Large intestine (tissue), 3 donors: Measurements from ENCODE around the gene TRPV6. TPM values are rescaled to one million over a fixed set of nuclear protein-coding genes. Genes with fewer than 3 reads are reported as not detected.
A peak's percentile ranks its signal among the peaks of the same experiment; 100 is the strongest.

Experiments
- DNase-seq, 2 donors: peaks; one replicate each; pipeline versions ENCODE4 v3.0.0 to v3.0.0-alpha.2; 2013
- H3K27ac ChIP-seq: one replicate; pipeline ENCODE4 v1.5.1; 2013; ENCODE audit warnings: low read length
- H3K27me3 ChIP-seq: 2 replicates; pipeline ENCODE4 v1.6.1; 2013; ENCODE audit warnings: low read length; ENCODE audit not compliant: control insufficient read depth, insufficient read depth
- H3K36me3 ChIP-seq: 2 replicates; pipeline ENCODE4 v1.6.1; 2013; ENCODE audit warnings: low read length; ENCODE audit not compliant: control insufficient read depth, insufficient read depth
- H3K4me1 ChIP-seq: one replicate; pipeline ENCODE4 v1.6.1; 2013; ENCODE audit warnings: low read length; ENCODE audit not compliant: control insufficient read depth, insufficient read depth
- H3K4me3 ChIP-seq: one replicate; pipeline ENCODE4 v1.5.1; 2013; ENCODE audit warnings: low read length
- H3K9me3 ChIP-seq: one replicate; pipeline ENCODE4 v1.6.1; 2013; ENCODE audit warnings: mild to moderate bottlenecking, low read depth, low read length, moderate library complexity; ENCODE audit not compliant: control insufficient read depth
- WGBS: methylation state at CpG from one replicate; pipeline ENCODE4 v1.1.5; 2013; ENCODE audit warnings: low lambda C conversion rate; ENCODE audit not compliant: insufficient coverage; 5-methylcytosine and 5-hydroxymethylcytosine counted together
- polyA plus RNA-seq: library from polyadenylated mRNA; unstranded; fragments of 120-200 nt; gene quantifications from one replicate; pipeline ENCODE4 v1.2.1, GENCODE V29; 2013

The TRPV6 gene
- polyA plus RNA-seq, 1 donor: 2.2 TPM

DNA sequence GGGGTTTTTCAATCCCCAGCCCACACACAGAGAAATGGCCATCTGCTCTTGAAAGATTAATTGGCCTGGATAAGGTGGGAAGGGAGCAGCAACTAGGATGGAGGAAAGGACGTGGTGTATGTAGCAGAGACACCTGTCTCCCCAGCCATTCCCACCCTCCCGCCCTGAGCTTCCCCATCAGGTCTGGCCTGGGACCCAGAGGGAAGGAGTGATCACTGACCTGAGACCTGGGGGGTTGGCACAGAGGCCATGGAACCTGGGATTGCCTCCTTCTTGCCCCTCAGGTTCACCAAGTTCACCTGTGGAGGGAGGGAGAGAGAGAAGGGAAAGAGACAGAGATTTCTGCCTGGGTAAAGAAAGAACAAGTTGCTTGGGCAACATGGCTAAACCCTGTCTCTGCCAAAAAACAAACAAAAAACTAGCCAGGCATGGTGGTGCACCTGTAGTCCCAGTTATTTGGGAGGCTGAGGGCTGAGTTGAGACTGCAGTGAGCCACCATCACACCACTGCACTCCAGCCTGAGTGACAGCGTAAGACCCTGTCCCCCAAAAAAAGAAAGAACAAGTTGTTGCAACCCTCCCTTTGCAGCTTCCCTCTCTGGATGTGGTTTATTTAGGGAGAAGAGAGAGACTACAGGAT, 11.3 kb upstream of the TRPV6 start:
- WGBS: no CpG with 5 or more reads among the region's 3 CpGs
- Histone ChIP-seq H3K4me3 (no peak overlapping the region), H3K27me3 (no peaks in the 10 kb centered on the region), H3K36me3 (no peaks in the 10 kb centered on the region), H3K9me3 (no peaks in the 10 kb centered on the region), H3K27ac (no peak overlapping the region), H3K4me1 (peaks cover 27% of the 10 kb centered on the region)
- no peak for DNase-seq

DNA sequence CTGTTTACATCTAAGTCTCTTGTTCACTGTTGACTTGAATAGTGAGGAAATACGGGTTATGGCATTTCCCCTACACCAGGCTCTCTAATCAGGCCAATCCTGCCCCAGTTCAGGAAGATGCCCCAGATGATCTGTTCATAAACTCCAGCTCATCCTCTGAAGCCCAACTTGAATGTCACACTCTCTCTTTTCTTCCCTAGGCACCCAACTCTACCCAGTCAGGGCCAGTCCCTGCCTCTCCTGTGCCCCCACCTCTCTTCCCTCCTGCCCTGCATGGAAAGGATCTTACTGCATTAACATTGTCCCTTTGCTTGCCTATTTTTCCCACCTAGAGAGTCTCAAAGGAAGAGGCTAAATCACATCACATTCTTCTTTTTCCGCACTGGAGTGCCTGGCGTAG, 10.6 kb upstream of the TRPV6 start:
- no peaks in the 10 kb centered on the region for H3K36me3 ChIP-seq
- H3K27ac ChIP-seq: no peak overlapping the region
- no peaks in the 10 kb centered on the region for H3K9me3 ChIP-seq
- no CpG with 5 or more reads among the region's 3 CpGs for WGBS
- peaks cover 27% of the 10 kb centered on the region for H3K4me1 ChIP-seq
- no peak overlapping the region for H3K4me3 ChIP-seq
- DNase-seq: no peak
- no peaks in the 10 kb centered on the region for H3K27me3 ChIP-seq

DNA sequence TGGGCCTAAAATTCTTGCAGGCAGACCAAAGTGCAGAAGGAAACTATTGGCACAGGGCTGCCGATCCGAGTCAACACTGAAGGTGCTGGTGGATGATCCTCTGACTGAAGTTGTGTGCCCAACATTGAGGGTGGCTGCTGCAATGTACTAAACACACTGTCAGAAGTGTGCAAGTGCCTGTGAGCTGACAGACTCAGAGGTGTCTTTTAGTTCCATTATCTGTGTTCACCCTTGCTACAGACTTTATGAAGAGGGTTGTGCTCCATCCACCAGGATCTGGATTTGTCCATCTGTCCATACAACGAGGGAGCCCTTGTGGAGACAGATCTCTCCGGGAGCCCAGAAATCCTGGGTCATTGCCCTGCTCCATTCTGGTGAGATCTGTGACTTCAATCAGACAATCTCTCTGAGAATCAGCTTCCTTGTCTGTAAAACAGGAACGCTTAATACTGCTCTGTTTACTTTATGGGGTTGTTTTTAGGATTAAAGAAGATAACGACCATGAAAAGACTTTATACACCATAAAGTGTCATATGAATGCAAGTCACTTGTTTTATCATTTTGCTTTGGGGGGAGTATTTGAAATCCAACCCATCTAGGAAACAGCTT, 9.5 kb upstream of the TRPV6 start:
- WGBS: 14% methylated on average over 1 of the region's 6 CpGs
- H3K27me3 ChIP-seq: no peaks in the 10 kb centered on the region
- no peak overlapping the region for H3K27ac ChIP-seq
- H3K9me3 ChIP-seq: no peaks in the 10 kb centered on the region
- no peak overlapping the region for H3K4me3 ChIP-seq
- H3K4me1 ChIP-seq: peaks cover 29% of the 10 kb centered on the region
- H3K36me3 ChIP-seq: no peaks in the 10 kb centered on the region
- DNase-seq: peak in 1 of 2 donors; percentile 38

DNA sequence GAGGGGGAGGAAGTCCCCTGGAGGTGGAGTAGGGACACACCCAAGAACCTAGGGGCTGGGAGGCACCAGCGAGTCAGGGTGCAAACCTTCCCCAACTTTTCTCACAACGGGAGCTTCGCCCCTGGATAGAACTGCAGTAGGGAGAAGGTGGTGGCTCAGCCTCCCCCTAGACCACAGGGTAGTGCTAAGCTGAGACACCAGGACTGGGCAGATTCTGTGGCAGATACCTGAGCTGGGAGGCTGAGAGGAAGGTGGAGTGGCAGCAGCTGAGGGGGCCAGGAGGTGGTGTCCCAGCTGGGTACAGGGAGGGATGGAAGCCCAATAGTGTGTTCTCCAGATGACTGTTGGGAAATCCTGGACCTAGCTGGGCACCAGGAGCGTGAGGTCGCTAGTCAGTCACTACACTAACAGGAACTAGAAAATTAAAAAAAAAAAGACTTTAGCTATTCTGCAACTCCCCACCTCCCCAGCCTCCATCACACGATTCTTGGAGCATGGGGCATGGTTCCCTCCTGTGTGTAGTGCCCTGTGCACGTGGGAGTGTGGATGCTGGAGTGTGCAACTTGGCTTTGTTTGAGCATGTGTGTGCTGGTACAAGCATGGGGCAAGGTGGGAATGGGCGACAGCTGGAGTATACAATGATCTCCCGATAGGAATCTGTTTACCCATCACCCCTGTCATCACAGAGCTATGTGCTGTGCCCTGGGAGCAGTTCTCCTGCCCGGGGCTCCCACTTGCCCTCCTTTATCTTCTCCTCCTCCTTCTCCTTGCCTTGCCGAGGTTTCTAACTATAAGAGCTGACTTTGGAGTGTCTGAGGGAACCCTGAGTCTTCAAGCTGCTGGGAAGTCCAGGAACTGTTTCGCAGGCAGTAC, 8.8 kb upstream of the TRPV6 start:
- WGBS: no CpG with 5 or more reads among the region's 12 CpGs
- no peaks in the 10 kb centered on the region for H3K27me3 ChIP-seq
- no peak overlapping the region for H3K4me3 ChIP-seq
- peaks cover 29% of the 10 kb centered on the region for H3K4me1 ChIP-seq
- no peak overlapping the region for H3K27ac ChIP-seq
- no peaks in the 10 kb centered on the region for H3K9me3 ChIP-seq
- peak in 1 of 2 donors; percentile 53 for DNase-seq
- H3K36me3 ChIP-seq: no peaks in the 10 kb centered on the region

DNA sequence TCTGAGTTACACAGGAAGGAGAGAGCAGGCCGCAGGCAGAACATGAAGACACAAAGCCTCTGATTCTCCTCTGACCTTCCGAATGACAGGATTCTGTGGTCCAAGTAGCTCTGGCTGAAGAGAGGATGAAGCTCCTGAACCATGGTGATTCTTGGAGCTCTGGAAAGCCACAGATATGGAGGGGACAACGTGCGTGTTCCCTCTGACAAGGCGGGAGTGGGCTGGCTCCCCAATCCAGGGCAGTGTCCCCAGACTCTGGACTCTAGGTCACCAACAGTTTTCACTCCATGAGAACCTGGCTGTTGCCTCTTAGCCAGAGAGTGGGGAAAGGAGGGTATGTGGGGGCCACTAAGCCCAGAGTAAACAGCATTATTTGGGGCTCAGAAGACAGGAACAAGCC, 7.4 kb upstream of the TRPV6 start:
- H3K9me3 ChIP-seq: no peaks in the 10 kb centered on the region
- peak in 1 of 2 donors; percentile 61 for DNase-seq
- no peaks in the 10 kb centered on the region for H3K27me3 ChIP-seq
- H3K4me3 ChIP-seq: no peak overlapping the region
- H3K27ac ChIP-seq: no peak overlapping the region
- H3K36me3 ChIP-seq: no peaks in the 10 kb centered on the region
- H3K4me1 ChIP-seq: peaks cover 25% of the 10 kb centered on the region
- no CpG with 5 or more reads among the region's 5 CpGs for WGBS

DNA sequence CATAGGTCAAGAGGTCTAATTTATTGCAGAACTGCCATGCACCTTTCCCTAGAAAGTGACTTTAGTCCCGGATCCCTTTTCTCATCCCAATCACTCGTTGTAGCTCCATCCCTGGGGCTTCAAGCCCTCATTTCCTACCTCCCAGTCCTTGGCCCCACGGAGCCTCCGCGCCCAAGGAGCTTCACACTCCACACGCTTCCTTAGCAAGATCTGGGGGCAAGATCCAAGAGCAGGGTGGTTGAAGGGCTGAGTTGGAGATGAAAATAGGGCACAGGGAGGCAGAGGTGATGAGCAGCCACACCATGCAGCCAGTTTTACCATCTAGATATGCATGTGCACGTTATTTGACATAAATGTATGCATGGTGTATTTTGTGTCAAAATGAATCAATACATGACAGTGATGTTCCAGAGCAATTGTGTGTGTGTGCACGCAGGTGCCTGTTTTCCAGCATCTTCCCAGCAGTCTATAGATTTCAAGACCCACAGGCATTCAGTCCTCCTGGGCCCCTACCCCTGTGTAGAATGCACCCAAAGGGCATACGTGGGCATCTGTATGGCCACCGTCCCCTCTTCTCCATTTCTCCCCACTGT, 6.0 kb upstream of the TRPV6 start:
- no peak overlapping the region for H3K4me3 ChIP-seq
- H3K36me3 ChIP-seq: no peaks in the 10 kb centered on the region
- H3K4me1 ChIP-seq: peaks cover 25% of the 10 kb centered on the region
- H3K27me3 ChIP-seq: no peaks in the 10 kb centered on the region
- H3K27ac ChIP-seq: no peak overlapping the region
- DNase-seq: no peak
- 100% methylated on average over 1 of the region's 10 CpGs for WGBS
- H3K9me3 ChIP-seq: no peaks in the 10 kb centered on the region

DNA sequence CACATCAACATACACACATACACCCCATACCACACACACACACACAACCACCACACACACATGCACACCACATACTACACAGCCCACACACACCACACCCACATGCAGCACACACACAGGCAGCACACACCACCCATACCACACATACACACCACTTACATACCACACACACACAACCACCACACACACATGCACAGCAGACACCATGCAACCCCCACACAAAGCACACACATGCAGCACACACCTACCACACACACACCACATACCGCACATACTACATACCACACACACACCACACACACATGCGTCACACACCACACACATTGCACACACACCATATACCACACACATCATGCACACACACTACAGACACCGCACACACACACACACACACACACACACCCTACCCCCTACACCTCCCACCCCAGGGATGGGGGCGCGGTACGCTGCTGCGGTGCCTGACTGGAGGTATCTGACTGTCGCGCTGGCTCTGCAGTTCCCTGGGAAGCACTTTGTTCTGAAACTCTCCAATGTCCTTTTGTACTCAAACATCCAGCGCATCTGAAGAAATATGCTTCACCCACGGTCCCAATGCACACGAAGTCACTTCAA, 5.4 kb upstream of the TRPV6 start:
- H3K4me1 ChIP-seq: peaks cover 25% of the 10 kb centered on the region
- H3K9me3 ChIP-seq: no peaks in the 10 kb centered on the region
- no CpG with 5 or more reads among the region's 12 CpGs for whole genome bisulfite sequencing
- H3K27ac ChIP-seq: no peak overlapping the region
- no peak for DNase-seq
- no peaks in the 10 kb centered on the region for H3K36me3 ChIP-seq
- no peaks in the 10 kb centered on the region for H3K27me3 ChIP-seq
- H3K4me3 ChIP-seq: no peak overlapping the region

DNA sequence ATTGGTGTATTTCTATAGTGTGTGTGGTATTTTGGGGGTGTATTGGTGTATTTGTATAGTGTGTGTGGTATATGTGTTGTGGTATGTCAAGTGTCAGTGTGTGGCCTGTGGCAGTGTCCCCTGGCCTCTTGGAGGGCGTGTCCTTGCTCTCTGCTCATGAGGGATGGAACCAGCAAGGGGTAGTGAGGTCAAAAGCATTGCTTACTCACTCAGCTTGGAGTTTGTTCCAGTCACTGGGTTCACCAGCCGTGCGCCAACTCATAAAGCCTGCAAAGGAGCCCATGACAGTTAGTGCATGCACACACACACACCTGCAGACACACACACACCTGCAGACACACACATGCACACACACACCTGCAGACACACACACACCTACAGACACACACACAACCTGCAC, 4.3 kb upstream of the TRPV6 start:
- Histone ChIP-seq H3K27me3 (no peaks in the 10 kb centered on the region), H3K9me3 (no peaks in the 10 kb centered on the region), H3K36me3 (no peaks in the 10 kb centered on the region), H3K4me1 (peaks cover 22% of the 10 kb centered on the region), H3K27ac (no peak overlapping the region), H3K4me3 (no peak overlapping the region)
- WGBS: no CpG with 5 or more reads among the region's 3 CpGs
- peak; percentile 88 to 93 for DNase-seq

DNA sequence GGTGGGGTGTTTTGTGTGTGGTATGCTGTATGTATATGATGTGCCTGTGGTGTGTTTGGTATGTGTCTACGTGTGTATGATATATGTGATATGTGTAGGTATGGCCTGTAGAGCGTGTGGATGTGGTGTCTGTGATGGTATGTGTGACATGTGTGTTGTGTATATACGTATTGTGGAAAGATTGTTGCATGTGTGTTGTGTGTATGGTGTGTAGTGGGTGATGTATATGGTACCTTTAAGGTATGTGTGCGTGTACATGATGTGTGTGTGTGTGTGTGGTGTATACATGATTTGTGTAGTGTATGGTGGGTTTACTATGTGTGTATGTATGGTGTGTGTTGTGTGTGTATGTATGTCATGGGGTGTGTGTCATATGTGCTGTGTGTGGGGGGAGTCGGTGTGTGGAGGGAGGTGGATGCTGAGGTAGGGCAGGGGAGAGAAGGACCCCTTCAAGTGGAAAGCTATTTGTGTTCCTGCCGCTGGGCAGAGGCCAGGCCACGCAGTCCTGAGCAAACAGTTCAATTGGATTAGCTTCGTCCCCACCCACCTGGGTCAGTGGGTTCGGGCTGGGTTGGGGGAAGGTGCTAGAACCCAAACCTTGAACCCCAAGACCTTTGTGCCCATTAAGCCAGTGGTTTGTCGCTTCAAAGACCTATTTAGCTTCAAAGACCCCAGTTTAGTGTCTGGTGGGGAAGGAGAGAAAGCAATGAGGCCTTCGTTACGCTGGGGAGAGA, 1.9 kb upstream of the TRPV6 start:
- Histone ChIP-seq H3K27ac (no peak overlapping the region), H3K4me3 (no peak overlapping the region), H3K36me3 (no peaks in the 10 kb centered on the region), H3K27me3 (no peaks in the 10 kb centered on the region), H3K9me3 (no peaks in the 10 kb centered on the region), H3K4me1 (peaks cover 5% of the 10 kb centered on the region)
- WGBS: no CpG with 5 or more reads among the region's 12 CpGs
- no peak for DNase-seq
